Activated naive CD8-positive, alpha-beta T cell treated with anti-CD3 and anti-CD28 coated beads, Interleukin-2, amount 10 ng/mL, durations not matched to agents 7 days and 5 days (primary cell): ENCODE measurements around the gene LIPJ. TPM values are rescaled to one million over a fixed set of nuclear protein-coding genes. Genes with fewer than 3 reads are reported as not detected.

ENCODE experiments used
- ATAC-seq: fragments of 150-1000 bp; cut with Tn5 transposase; one replicate; pipeline ENCODE4 v1.10.0; 2021; ENCODE audit warnings: low read depth, moderate library complexity
- POLR2A ChIA-PET: fragments of 350-600 bp; sonication (Branson Sonifier 250); formaldehyde crosslinking; loops from one replicate; lab custom pipeline; 2021; ENCODE audit warnings: antibody characterized with exemption; lab: Charles Lee
- DNase-seq: peaks from one replicate; pipeline ENCODE4 v3.0.0; 2021
- H3K27ac Mint-ChIP-seq: one replicate; pipeline ENCODE4 v1.8.0; 2022; ENCODE audit warnings: mild to moderate bottlenecking, mixed read lengths
- H3K27me3 Mint-ChIP-seq: one replicate; pipeline ENCODE4 v1.8.0; 2022; ENCODE audit warnings: mild to moderate bottlenecking, moderate library complexity, mixed read lengths
- H3K36me3 Mint-ChIP-seq: one replicate; pipeline ENCODE4 v1.8.0; 2021; ENCODE audit warnings: mild to moderate bottlenecking, mixed read lengths
- H3K4me1 Mint-ChIP-seq: one replicate; pipeline ENCODE4 v1.8.0; 2021; ENCODE audit warnings: mixed read lengths
- H3K4me3 Mint-ChIP-seq: one replicate; pipeline ENCODE4 v1.8.0; 2022; ENCODE audit warnings: mild to moderate bottlenecking, moderate library complexity, mixed read lengths
- H3K9me3 Mint-ChIP-seq: one replicate; pipeline ENCODE4 v1.8.0; 2021; ENCODE audit warnings: mixed read lengths
- total RNA-seq, 2 experiments: library from RNA; stranded (reverse); gene quantifications; one replicate each; pipeline ENCODE4 v1.2.3, GENCODE V29; 2021

The LIPJ gene
- total RNA-seq, 2 experiments from 2014 or later = 0.17 TPM; not detected in 1

DNA sequence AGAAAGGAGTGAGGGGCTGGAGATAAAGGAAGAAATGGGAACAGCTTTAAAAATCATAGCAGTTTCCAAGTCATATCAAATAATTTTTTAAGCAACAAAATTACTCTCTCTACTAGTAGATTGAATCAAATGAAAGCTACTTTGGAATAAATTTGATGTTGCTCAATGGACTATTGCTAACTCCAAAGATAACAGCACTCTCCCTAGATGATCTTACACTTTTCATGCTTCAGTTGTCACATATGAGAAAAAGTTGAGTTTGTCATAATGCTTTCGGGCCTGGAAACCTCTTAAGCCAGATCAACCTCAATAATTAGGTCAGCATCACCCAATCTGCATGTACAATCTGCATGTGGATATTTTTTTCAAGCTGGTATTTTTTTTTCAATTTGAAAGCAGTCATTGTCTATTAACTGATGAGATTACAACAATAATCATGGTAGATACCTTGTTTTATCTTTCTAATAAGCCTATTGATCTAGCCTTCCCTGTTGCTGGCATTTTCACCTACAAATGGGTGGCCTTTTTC, 31.3 kb downstream of the LIPJ start:
- DNase-seq (no peak), ATAC-seq (no peak)
- peaks cover 7% of the 10 kb centered on the region for H3K27me3 Mint-ChIP-seq
- H3K4me3 Mint-ChIP-seq = no peak overlapping the region
- POLR2A ChIA-PET = no interaction called here
- H3K27ac Mint-ChIP-seq = no peak overlapping the region
- peaks cover 1% of the 10 kb centered on the region for H3K36me3 Mint-ChIP-seq
- H3K9me3 Mint-ChIP-seq = peaks cover 1% of the 10 kb centered on the region
- no peaks in the 10 kb centered on the region for H3K4me1 Mint-ChIP-seq

DNA sequence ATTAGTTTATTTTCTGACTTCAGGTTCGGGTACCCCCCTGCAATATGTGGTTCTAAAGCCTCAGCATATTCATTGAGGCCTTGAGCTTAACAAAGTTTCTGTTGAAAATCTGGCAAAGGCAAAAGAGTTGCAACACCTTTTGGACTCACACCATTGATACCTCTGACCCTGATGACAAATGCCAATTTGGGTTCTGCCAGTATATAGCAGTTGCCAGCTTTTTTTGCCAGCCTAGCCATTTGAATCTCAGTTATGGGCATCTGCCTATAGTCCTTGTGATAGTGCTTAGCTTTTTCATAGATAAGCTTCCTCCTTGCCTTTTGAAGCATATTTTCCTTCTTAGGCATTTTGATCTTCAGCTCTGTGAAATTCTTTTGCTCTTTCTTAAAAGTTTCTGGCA, 31.9 kb downstream of the LIPJ start:
- Mint-ChIP-seq H3K4me1 (no peaks in the 10 kb centered on the region), H3K9me3 (peaks cover 1% of the 10 kb centered on the region), H3K27ac (no peak overlapping the region), H3K4me3 (no peak overlapping the region), H3K36me3 (peaks cover under 1% of the 10 kb centered on the region), H3K27me3 (peaks cover 7% of the 10 kb centered on the region)
- no peak for DNase-seq
- ATAC-seq = no peak
- POLR2A ChIA-PET = no interaction called here

DNA sequence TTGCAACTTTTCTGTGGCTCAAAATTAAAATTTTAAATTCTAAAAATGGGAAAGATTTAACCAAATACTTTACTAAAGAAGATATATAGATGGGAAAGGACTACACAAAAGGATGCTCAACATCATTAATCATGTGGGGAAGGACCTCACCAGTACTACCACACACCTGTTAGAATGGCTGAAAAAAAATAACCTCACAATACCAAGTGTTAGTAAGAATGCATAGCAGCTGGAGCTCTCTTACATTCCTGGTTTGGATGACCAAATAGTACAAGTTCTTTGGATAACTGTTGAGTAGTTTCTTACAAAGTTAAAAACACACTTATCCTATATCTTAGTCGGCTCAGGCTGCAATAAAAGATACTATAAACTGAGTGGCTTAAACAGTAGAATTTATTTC, 33.9 kb downstream of the LIPJ start:
- DNase-seq = no peak
- ATAC-seq = no peak
- H3K4me1 Mint-ChIP-seq = no peaks in the 10 kb centered on the region
- no peak overlapping the region for H3K4me3 Mint-ChIP-seq
- no peak overlapping the region for H3K27ac Mint-ChIP-seq
- POLR2A ChIA-PET = no interaction called here
- H3K36me3 Mint-ChIP-seq = no peaks in the 10 kb centered on the region
- peaks cover 1% of the 10 kb centered on the region for H3K9me3 Mint-ChIP-seq
- peaks cover 7% of the 10 kb centered on the region for H3K27me3 Mint-ChIP-seq

DNA sequence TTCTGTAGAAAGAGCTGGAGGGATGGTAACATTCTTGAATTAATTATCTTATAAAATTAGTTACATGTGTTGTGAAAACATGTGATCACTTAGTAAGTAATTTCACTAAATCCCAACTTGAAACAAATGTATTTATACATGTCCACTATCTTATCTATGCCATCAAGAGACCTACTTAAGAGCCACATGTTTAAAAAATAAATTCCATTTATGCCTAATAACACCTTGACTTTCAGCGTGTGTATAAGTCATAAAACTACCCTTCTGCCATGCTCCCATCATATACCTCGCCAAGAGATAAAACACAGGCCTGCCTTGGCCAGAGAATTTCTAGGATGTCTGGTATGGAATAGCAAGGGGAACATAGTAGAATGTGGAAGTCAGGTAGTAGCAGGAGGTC, 37.3 kb downstream of the LIPJ start:
- peaks cover 8% of the 10 kb centered on the region for H3K27me3 Mint-ChIP-seq
- H3K4me1 Mint-ChIP-seq = no peaks in the 10 kb centered on the region
- no peak overlapping the region for H3K27ac Mint-ChIP-seq
- no peak overlapping the region for H3K4me3 Mint-ChIP-seq
- no peaks in the 10 kb centered on the region for H3K36me3 Mint-ChIP-seq
- H3K9me3 Mint-ChIP-seq = peaks cover 5% of the 10 kb centered on the region
- no peak for DNase-seq
- POLR2A ChIA-PET = no interaction called here
- ATAC-seq = no peak

DNA sequence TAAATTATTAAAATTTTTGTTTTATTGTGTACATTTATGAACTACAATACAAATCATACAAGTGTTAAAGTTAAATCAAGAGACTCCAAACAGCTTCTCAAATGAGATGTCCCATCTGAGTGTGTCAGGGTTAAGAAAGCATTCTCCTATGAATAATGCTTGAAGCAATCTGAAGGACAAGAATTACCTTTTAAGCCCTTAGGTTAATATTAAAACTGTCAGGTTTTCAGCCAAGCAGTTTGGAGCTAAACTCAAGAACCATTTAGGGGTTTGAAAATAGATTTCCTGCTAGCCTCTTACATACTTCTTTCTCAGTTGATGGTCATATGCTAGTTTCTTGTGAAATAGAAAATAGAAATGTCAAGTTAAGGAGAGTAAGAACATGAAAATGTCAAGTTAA, 38.3 kb downstream of the LIPJ start:
- Mint-ChIP-seq H3K4me1 (no peaks in the 10 kb centered on the region), H3K4me3 (no peak overlapping the region), H3K36me3 (no peaks in the 10 kb centered on the region), H3K9me3 (peaks cover 7% of the 10 kb centered on the region), H3K27ac (no peak overlapping the region), H3K27me3 (peaks cover 4% of the 10 kb centered on the region)
- POLR2A ChIA-PET = no interaction called here
- DNase-seq (no peak), ATAC-seq (no peak)

DNA sequence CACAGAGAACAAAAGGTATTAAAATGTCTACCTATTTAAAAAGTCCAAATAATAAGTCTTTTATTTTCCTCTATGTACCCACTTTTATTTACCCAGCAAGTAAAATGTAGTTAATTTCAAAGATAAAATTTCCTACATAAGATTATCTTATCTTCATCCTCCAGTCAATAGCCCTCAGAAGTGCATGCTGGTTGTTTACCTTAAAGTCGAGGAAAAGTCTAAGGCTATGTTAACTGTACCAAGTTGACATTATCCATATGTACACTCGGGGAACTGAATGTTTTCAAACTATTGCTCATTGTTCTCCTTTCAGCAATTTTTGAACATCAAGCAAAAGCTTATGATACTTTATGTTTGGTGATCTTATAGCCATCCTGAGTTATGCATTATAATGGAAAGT, 53.6 kb downstream of the LIPJ start:
- no peak overlapping the region for H3K27ac Mint-ChIP-seq
- H3K36me3 Mint-ChIP-seq = peaks cover 2% of the 10 kb centered on the region
- no peak for ATAC-seq
- H3K27me3 Mint-ChIP-seq = peaks cover 14% of the 10 kb centered on the region
- H3K9me3 Mint-ChIP-seq = peaks cover 4% of the 10 kb centered on the region
- no peak for DNase-seq
- no peaks in the 10 kb centered on the region for H3K4me1 Mint-ChIP-seq
- no peak overlapping the region for H3K4me3 Mint-ChIP-seq
- POLR2A ChIA-PET = no interaction called here

DNA sequence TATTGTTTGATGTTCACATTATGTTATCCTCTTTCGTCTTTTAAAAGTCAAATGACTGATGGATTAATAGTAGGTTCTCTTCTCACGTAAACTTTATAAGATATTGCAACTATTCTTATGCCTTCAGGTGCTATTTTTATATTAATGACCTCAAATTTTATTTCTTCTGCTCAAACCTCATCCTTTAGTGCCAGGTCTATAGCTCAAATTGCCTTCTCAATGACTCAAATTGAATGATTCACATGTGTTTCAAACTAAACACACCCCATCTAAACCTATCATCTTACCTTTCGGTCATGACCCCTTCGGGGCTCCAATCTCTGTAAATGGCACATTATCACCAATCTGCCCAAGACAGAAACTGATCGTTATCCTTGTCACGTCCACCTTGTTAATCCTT, 55.6 kb downstream of the LIPJ start:
- Mint-ChIP-seq H3K27me3 (peaks cover 14% of the 10 kb centered on the region), H3K4me1 (no peaks in the 10 kb centered on the region), H3K4me3 (no peak overlapping the region), H3K36me3 (peaks cover 2% of the 10 kb centered on the region), H3K27ac (no peak overlapping the region), H3K9me3 (peaks cover 2% of the 10 kb centered on the region)
- ATAC-seq (no peak), DNase-seq (no peak)
- POLR2A ChIA-PET = no interaction called here

DNA sequence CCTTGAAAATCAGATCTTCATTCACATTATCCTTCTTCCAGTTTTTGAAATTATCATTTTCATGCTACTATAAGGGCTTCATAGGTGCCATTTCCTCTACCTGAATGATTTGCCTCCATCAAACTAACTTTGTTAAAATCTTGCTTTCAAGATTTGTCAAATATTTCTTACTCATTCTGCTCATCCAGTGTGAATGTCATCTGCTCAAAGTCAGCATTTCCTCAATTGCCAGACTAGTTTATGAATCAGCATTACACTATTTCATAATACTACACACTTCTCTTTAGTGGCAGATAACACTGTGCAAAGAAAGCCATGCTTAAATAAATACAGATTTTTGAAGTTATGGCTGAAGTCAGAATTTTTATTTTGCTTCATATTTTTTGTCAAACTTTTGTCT, 56.4 kb downstream of the LIPJ start:
- POLR2A ChIA-PET = no interaction called here
- no peak overlapping the region for H3K4me3 Mint-ChIP-seq
- ATAC-seq (no peak), DNase-seq (no peak)
- peaks cover 2% of the 10 kb centered on the region for H3K9me3 Mint-ChIP-seq
- H3K27me3 Mint-ChIP-seq = peaks cover 13% of the 10 kb centered on the region
- H3K4me1 Mint-ChIP-seq = no peaks in the 10 kb centered on the region
- H3K36me3 Mint-ChIP-seq = peaks cover 2% of the 10 kb centered on the region
- no peak overlapping the region for H3K27ac Mint-ChIP-seq

DNA sequence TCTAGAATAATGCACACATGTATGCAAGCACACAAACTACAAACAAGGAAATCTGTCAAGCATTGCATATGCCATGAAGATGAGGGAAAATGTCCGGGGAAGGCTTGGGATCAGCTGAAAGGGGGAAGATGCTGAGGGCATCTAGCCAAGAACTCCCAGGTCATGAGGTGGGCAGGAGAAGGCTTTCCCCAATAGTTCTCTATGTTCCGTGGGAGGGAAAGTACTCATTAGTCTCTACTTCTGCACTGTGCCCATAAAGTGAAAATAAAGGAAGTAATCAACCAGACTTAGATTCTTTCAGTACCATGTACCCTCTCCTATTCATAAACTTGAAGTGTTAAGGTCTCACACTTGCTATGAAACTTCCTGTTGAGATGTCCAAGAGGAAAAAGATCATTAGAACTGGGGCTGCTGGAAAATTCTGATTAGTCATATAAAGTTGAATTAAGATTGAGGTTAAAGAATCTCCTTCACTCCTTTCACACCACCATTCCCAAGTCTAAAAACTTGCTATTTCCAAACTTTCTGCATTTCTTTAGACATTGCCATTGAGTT, 60.6 kb downstream of the LIPJ start:
- POLR2A ChIA-PET = no interaction called here
- no peak for ATAC-seq
- H3K4me1 Mint-ChIP-seq = no peaks in the 10 kb centered on the region
- no peaks in the 10 kb centered on the region for H3K9me3 Mint-ChIP-seq
- H3K27ac Mint-ChIP-seq = no peak overlapping the region
- H3K4me3 Mint-ChIP-seq = no peak overlapping the region
- H3K27me3 Mint-ChIP-seq = peaks cover 15% of the 10 kb centered on the region
- no peaks in the 10 kb centered on the region for H3K36me3 Mint-ChIP-seq
- no peak for DNase-seq

DNA sequence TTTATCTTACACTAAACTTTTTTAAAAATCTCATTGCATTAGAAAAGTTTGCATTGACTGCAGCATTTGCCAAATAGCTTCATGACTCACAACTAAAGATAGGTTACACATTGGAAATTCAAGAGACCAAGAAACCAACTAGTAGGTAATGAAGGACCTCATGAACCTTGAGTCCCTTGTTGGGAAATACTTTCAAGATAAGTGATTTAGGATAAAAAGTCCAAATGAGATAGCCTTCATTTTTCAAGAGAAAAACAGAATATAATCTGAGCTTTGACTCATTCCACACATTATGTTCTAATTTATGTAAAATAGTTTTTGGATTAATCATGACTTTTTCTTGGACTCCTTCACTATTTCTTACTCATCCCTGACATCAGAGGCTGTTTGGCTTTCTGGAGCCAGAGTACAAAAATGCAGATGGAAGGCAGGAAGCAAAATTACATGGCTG, 64.6 kb downstream of the LIPJ start:
- no peak for DNase-seq
- H3K36me3 Mint-ChIP-seq = no peaks in the 10 kb centered on the region
- peaks cover 23% of the 10 kb centered on the region for H3K27me3 Mint-ChIP-seq
- no peak for ATAC-seq
- no peaks in the 10 kb centered on the region for H3K4me1 Mint-ChIP-seq
- H3K9me3 Mint-ChIP-seq = no peaks in the 10 kb centered on the region
- no peak overlapping the region for H3K27ac Mint-ChIP-seq
- no peak overlapping the region for H3K4me3 Mint-ChIP-seq
- POLR2A ChIA-PET = no interaction called here

DNA sequence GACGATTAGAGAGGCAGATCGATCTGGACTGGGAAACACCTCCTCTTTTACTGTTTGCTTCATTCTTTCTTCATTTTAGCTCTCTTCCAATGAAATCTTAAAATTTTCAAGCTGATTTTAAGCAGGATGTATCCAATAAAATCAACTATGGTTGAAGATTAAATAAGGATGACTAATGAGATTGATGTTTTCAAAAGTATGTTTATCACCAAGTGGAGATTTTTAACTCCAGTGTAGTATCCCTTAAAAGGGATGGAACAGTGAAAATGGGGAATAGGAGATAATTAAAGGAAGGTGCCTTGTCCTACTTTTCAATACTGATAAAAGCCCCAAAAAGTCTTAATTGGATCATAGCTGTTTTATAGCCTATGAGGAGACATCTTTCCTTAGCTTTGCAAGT, 66.1 kb downstream of the LIPJ start:
- Mint-ChIP-seq H3K27ac (no peak overlapping the region), H3K36me3 (no peaks in the 10 kb centered on the region), H3K4me3 (no peak overlapping the region), H3K27me3 (peaks cover 17% of the 10 kb centered on the region), H3K4me1 (no peaks in the 10 kb centered on the region), H3K9me3 (no peaks in the 10 kb centered on the region)
- no peak for ATAC-seq
- POLR2A ChIA-PET = no interaction called here
- DNase-seq = no peak

Other genes starting within 250 kb of the LIPJ start
- gene RNLS, start 3.4 kb upstream of the LIPJ start, total RNA-seq = 1 to 10 TPM; 3.5 to 5.2 TPM
- gene LIPF, start 77.7 kb downstream of the LIPJ start, total RNA-seq = not detected
- gene LIPK, start 119.5 kb downstream of the LIPJ start, total RNA-seq = not detected
- not detected for gene LIPN, start 173.3 kb downstream of the LIPJ start, total RNA-seq
- gene LIPM, start 216.0 kb downstream of the LIPJ start, total RNA-seq = not detected